NCI-H1436 (cell line): ENCODE results near the gene SPAG9.
"Not testable (repeated sequence)": the region's sequence is repeated elsewhere in the genome, so short reads cannot be mapped to it uniquely, and the experiment has no call there.

Source experiments
- DNase-seq: peaks from one replicate; lab custom pipeline; 2025; lab: John Stamatoyannopoulos, UW

Gene SPAG9

GRCh38 chr17:50953831-50954601 lies 166.7 kb downstream of the SPAG9 start:
- DNase-seq = peak; percentile 87

- no peak for DNase-seq
These were observed 167.2 kb downstream of the SPAG9 start for GRCh38 chr17:50953518-50953830.

- no peak for DNase-seq
These were observed 167.8 kb downstream of the SPAG9 start for GRCh38 chr17:50952889-50953288.

GRCh38 chr17:50952013-50952412 lies 168.7 kb downstream of the SPAG9 start:
- peak; percentile 68 for DNase-seq

GRCh38 chr17:50949989-50950877 lies 170.4 kb downstream of the SPAG9 start:
- peak; percentile 64 for DNase-seq

GRCh38 chr17:50949128-50949988 lies 171.3 kb downstream of the SPAG9 start:
- no peak for DNase-seq

GRCh38 chr17:50948711-50949110 lies 172.0 kb downstream of the SPAG9 start:
- DNase-seq = no peak

- DNase-seq = peak; percentile 18
These were observed 172.7 kb downstream of the SPAG9 start for GRCh38 chr17:50947782-50948543.

- DNase-seq = no peak
These were observed 173.5 kb downstream of the SPAG9 start for GRCh38 chr17:50946891-50947781.

GRCh38 chr17:50946223-50946890 lies 174.3 kb downstream of the SPAG9 start:
- no peak for DNase-seq

- DNase-seq = no peak
These were observed 174.9 kb downstream of the SPAG9 start for GRCh38 chr17:50945779-50946222.

- no peak for DNase-seq
These were observed 175.6 kb downstream of the SPAG9 start for GRCh38 chr17:50944902-50945720.

GRCh38 chr17:50944054-50944901 lies 176.4 kb downstream of the SPAG9 start:
- peak; percentile 65 for DNase-seq

- peak; percentile 48 for DNase-seq
These were observed 177.1 kb downstream of the SPAG9 start for GRCh38 chr17:50943575-50943933.

- DNase-seq = not testable (repeated sequence)
These were observed 179.0 kb downstream of the SPAG9 start for GRCh38 chr17:50941676-50942048.

GRCh38 chr17:50939795-50940684 lies 180.6 kb downstream of the SPAG9 start:
- no peak for DNase-seq

GRCh38 chr17:50939542-50939794 lies 181.2 kb downstream of the SPAG9 start:
- DNase-seq = no peak
